ENCODE results near the gene OXCT1.

The OXCT1 gene

DNA sequence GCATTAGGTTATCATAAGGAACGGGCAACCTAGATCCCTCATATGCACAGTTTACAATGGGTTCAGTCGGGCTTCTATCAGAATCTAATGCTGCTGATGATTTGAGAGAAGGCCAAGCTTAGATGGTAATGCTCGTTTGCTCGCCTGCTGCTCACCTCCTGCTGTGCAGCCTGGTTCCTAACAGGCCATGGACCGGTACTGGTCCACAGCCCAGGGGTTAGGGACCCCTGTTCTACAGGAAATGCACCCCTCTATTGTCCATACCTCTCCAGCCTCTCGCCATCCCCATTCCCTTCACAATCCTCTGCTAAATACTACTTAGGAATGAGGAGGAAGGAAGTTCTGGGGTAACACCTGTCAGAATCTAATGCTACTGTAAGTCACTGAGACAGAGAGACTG, 75.1 kb downstream of the OXCT1 start (continued):
- TF ChIP-seq, protein P1, sequence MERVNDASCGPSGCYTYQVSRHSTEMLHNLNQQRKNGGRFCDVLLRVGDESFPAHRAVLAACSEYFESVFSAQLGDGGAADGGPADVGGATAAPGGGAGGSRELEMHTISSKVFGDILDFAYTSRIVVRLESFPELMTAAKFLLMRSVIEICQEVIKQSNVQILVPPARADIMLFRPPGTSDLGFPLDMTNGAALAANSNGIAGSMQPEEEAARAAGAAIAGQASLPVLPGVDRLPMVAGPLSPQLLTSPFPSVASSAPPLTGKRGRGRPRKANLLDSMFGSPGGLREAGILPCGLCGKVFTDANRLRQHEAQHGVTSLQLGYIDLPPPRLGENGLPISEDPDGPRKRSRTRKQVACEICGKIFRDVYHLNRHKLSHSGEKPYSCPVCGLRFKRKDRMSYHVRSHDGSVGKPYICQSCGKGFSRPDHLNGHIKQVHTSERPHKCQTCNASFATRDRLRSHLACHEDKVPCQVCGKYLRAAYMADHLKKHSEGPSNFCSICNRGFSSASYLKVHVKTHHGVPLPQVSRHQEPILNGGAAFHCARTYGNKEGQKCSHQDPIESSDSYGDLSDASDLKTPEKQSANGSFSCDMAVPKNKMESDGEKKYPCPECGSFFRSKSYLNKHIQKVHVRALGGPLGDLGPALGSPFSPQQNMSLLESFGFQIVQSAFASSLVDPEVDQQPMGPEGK (tag by site-specific recombination; IDR thresholded peaks at IDR 0.05): no peak
- no peak for TF ChIP-seq ZNF664 (tag by site-specific recombination; IDR thresholded peaks at IDR 0.05)
- TF ChIP-seq, protein P2, sequence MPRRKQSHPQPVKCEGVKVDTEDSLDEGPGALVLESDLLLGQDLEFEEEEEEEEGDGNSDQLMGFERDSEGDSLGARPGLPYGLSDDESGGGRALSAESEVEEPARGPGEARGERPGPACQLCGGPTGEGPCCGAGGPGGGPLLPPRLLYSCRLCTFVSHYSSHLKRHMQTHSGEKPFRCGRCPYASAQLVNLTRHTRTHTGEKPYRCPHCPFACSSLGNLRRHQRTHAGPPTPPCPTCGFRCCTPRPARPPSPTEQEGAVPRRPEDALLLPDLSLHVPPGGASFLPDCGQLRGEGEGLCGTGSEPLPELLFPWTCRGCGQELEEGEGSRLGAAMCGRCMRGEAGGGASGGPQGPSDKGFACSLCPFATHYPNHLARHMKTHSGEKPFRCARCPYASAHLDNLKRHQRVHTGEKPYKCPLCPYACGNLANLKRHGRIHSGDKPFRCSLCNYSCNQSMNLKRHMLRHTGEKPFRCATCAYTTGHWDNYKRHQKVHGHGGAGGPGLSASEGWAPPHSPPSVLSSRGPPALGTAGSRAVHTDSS (tag by site-specific recombination; IDR thresholded peaks at IDR 0.05): no peak
- TF ChIP-seq ZNF623 (tag by site-specific recombination; IDR thresholded peaks at IDR 0.05): no peak
- TF ChIP-seq ZNF302 (tag by site-specific recombination; IDR thresholded peaks at IDR 0.05; ENCODE audit: low read depth): no peak
- TF ChIP-seq, protein P3, sequence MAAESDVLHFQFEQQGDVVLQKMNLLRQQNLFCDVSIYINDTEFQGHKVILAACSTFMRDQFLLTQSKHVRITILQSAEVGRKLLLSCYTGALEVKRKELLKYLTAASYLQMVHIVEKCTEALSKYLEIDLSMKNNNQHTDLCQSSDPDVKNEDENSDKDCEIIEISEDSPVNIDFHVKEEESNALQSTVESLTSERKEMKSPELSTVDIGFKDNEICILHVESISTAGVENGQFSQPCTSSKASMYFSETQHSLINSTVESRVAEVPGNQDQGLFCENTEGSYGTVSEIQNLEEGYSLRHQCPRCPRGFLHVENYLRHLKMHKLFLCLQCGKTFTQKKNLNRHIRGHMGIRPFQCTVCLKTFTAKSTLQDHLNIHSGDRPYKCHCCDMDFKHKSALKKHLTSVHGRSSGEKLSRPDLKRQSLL (tag by site-specific recombination; IDR thresholded peaks at IDR 0.05): no peak

DNA sequence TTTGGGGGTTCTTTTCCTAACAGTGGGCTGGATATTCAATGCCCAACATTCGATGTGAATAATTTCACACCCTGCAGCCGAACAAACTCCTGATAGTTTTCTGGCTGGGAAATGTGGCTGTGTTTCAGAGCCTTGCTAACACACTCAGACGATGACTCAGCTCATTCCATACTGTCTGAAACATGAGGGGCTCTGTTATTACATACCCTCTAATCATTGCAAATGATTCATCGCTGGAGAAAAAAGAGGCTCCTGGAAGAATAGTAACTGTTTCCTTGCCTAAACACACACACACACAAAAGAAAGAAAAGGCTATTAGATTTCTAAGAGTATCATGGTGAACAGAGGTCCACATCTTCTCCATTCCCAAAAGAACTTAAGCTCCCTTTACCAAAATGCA, 75.8 kb downstream of the OXCT1 start:
- ChIA-PET POLR2A (no interaction called here), CTCF (interaction anchor here (0.7 to 1.5 kb wide), 3 partner anchors 16 to 49 kb away, joined by 3 to 5 read pairs (median 5); no protein-coding TSS in a partner anchor)
- H3K27ac ChIP-seq (ENCODE audit: extremely low read depth, low read depth, low read length): peak overlapping the region; percentile 38; the same call in 1 of the 2 replicates
- no peaks in the 10 kb centered on the region; a peak in 2 of 3 replicates for H3K36me3 ChIP-seq (ENCODE audit: control insufficient read depth in 2 of 2, insufficient read depth in 1 of 2, low read length in 2 of 2)
- no peaks in the 10 kb centered on the region for H3K9me3 ChIP-seq (ENCODE audit: control insufficient read depth, insufficient read depth, low read depth, low read length)
- peaks cover 46% of the 10 kb centered on the region for H3K4me1 ChIP-seq (ENCODE audit: control insufficient read depth, insufficient read depth, low read length)
- no peak overlapping the region for H3K4me3 ChIP-seq (ENCODE audit: low read depth, low read length)
- no peak for TF ChIP-seq ZFP3 (tag by site-specific recombination; IDR thresholded peaks at IDR 0.05; ENCODE audit: low read depth)
- peak; percentile 25; the same call in 1 of the 2 replicates for TF ChIP-seq KLF8 (tag by site-specific recombination; IDR thresholded peaks at IDR 0.05)
- peak; percentile 58; the same call in 1 of the 2 replicates for TF ChIP-seq FEZF1 (tag by site-specific recombination; IDR thresholded peaks at IDR 0.05)
- no peak for TF ChIP-seq ZNF221 (tag by site-specific recombination; IDR thresholded peaks at IDR 0.05; ENCODE audit: borderline replicate concordance)
- TF ChIP-seq SP7 (tag by site-specific recombination; IDR thresholded peaks at IDR 0.05): peak; percentile 100
- no peak for TF ChIP-seq ZBTB48 (tag by site-specific recombination; IDR thresholded peaks at IDR 0.05)
- TF ChIP-seq, protein P4, sequence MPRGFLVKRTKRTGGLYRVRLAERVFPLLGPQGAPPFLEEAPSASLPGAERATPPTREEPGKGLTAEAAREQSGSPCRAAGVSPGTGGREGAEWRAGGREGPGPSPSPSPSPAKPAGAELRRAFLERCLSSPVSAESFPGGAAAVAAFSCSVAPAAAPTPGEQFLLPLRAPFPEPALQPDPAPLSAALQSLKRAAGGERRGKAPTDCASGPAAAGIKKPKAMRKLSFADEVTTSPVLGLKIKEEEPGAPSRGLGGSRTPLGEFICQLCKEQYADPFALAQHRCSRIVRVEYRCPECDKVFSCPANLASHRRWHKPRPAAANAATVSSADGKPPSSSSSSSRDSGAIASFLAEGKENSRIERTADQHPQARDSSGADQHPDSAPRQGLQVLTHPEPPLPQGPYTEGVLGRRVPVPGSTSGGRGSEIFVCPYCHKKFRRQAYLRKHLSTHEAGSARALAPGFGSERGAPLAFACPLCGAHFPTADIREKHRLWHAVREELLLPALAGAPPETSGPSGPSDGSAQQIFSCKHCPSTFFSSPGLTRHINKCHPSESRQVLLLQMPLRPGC (tag by site-specific recombination; IDR thresholded peaks at IDR 0.05): peak; percentile 55; the same call in 1 of the 2 replicates
- TF ChIP-seq WT1 (tag by site-specific recombination; IDR thresholded peaks at IDR 0.05): no peak
- peak; percentile 91 for TF ChIP-seq ZNF366 (tag by site-specific recombination; conservative IDR thresholded peaks at IDR 0.05)
- peak; percentile 91 for TF ChIP-seq ZEB2 (tag by site-specific recombination; IDR thresholded peaks at IDR 0.05)
- no peak for TF ChIP-seq ZNF529 (tag by site-specific recombination; IDR thresholded peaks at IDR 0.05; ENCODE audit: insufficient replicate concordance)
- TF ChIP-seq, protein P5, sequence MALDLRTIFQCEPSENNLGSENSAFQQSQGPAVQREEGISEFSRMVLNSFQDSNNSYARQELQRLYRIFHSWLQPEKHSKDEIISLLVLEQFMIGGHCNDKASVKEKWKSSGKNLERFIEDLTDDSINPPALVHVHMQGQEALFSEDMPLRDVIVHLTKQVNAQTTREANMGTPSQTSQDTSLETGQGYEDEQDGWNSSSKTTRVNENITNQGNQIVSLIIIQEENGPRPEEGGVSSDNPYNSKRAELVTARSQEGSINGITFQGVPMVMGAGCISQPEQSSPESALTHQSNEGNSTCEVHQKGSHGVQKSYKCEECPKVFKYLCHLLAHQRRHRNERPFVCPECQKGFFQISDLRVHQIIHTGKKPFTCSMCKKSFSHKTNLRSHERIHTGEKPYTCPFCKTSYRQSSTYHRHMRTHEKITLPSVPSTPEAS (tag by site-specific recombination; IDR thresholded peaks at IDR 0.05): peak; percentile 53; the same call in 1 of the 2 replicates
- TF ChIP-seq, protein P6, sequence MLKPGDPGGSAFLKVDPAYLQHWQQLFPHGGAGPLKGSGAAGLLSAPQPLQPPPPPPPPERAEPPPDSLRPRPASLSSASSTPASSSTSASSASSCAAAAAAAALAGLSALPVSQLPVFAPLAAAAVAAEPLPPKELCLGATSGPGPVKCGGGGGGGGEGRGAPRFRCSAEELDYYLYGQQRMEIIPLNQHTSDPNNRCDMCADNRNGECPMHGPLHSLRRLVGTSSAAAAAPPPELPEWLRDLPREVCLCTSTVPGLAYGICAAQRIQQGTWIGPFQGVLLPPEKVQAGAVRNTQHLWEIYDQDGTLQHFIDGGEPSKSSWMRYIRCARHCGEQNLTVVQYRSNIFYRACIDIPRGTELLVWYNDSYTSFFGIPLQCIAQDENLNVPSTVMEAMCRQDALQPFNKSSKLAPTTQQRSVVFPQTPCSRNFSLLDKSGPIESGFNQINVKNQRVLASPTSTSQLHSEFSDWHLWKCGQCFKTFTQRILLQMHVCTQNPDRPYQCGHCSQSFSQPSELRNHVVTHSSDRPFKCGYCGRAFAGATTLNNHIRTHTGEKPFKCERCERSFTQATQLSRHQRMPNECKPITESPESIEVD (tag by site-specific recombination; IDR thresholded peaks at IDR 0.05): peak; percentile 59; the same call in 1 of the 2 replicates
- TF ChIP-seq, protein P7, sequence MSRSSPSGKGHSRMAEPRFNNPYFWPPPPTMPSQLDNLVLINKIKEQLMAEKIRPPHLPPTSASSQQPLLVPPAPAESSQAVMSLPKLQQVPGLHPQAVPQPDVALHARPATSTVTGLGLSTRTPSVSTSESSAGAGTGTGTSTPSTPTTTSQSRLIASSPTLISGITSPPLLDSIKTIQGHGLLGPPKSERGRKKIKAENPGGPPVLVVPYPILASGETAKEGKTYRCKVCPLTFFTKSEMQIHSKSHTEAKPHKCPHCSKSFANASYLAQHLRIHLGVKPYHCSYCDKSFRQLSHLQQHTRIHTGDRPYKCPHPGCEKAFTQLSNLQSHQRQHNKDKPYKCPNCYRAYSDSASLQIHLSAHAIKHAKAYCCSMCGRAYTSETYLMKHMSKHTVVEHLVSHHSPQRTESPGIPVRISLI (tag by site-specific recombination; IDR thresholded peaks at IDR 0.05): peak; percentile 96
- 0 out of 2 replicates have a peak, but pooled peaks have one; percentile 40 for TF ChIP-seq ZNF843 (tag by site-specific recombination; IDR thresholded peaks at IDR 0.05)
- TF ChIP-seq IKZF3 (tag by site-specific recombination; IDR thresholded peaks at IDR 0.05): peak; percentile 65
- TF ChIP-seq, protein P8, sequence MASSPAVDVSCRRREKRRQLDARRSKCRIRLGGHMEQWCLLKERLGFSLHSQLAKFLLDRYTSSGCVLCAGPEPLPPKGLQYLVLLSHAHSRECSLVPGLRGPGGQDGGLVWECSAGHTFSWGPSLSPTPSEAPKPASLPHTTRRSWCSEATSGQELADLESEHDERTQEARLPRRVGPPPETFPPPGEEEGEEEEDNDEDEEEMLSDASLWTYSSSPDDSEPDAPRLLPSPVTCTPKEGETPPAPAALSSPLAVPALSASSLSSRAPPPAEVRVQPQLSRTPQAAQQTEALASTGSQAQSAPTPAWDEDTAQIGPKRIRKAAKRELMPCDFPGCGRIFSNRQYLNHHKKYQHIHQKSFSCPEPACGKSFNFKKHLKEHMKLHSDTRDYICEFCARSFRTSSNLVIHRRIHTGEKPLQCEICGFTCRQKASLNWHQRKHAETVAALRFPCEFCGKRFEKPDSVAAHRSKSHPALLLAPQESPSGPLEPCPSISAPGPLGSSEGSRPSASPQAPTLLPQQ (tag by site-specific recombination; IDR thresholded peaks at IDR 0.05): peak; percentile 70
- TF ChIP-seq ZBTB21 (tag by site-specific recombination; IDR thresholded peaks at IDR 0.05): peak; percentile 52
- TF ChIP-seq ZFP69B (tag by site-specific recombination; IDR thresholded peaks at IDR 0.05): peak; percentile 61; the same call in 1 of the 2 replicates

All from HEK293 (cell line).